Esophagus (tissue), 2 donors: ENCODE results near the gene CAND2. TPM values are rescaled to one million over a fixed set of nuclear protein-coding genes. Genes with fewer than 3 reads are reported as not detected.

Experiments
- H3K27ac ChIP-seq, 2 donors: one replicate each; pipeline ENCODE4 v1.5.1; 2013; ENCODE audit warnings: low read depth in 2 of 2, mild to moderate bottlenecking in 2 of 2, inconsistent platforms in 1 of 2, low read length in 1 of 2, moderate library complexity in 1 of 2
- H3K27me3 ChIP-seq, 2 donors: one replicate each; pipeline ENCODE4 v1.6.1; 2013; ENCODE audit warnings: low read length in 2 of 2, control low read depth in 1 of 2, mild to moderate bottlenecking in 1 of 2; ENCODE audit not compliant: insufficient read depth in 2 of 2, control insufficient read depth in 1 of 2
- H3K36me3 ChIP-seq, 2 donors: one replicate each; pipeline ENCODE4 v1.6.1; 2013; ENCODE audit warnings: low read length in 1 of 2; ENCODE audit not compliant: control insufficient read depth in 2 of 2, insufficient read depth in 2 of 2
- H3K4me1 ChIP-seq, 2 donors: one replicate each; pipeline ENCODE4 v1.6.1; 2013; ENCODE audit warnings: low read length in 1 of 2; ENCODE audit not compliant: control insufficient read depth in 2 of 2, insufficient read depth in 2 of 2
- H3K4me3 ChIP-seq, 2 donors: one replicate each; pipeline ENCODE4 v1.5.1; 2013; ENCODE audit warnings: low read length in 2 of 2, mild to moderate bottlenecking in 2 of 2, low read depth in 1 of 2, moderate library complexity in 1 of 2
- H3K9me3 ChIP-seq, 2 donors: one replicate each; pipeline ENCODE4 v1.6.1; 2013; ENCODE audit warnings: mild to moderate bottlenecking in 2 of 2, low read depth in 1 of 2, low read length in 1 of 2, moderate library complexity in 1 of 2; ENCODE audit not compliant: control insufficient read depth in 2 of 2, insufficient read depth in 1 of 2
- WGBS, 2 donors: extraction: QIAGEN DNeasy Blood & Tissue Kit; methylation state at CpG; one replicate each; pipeline ENCODE4 v1.1.7; 2013; 5-methylcytosine and 5-hydroxymethylcytosine counted together
- polyA plus RNA-seq, 2 donors: library from polyadenylated mRNA; stranded (reverse); fragments of 200-250 nt; gene quantifications; one replicate each; pipeline ENCODE4 v1.2.3, GENCODE V29; 2013
- donor health status: healthy with polysubstance abuse.
- donor health status: Bipolar disorder and iron deficiency.

CAND2 gene
- polyA plus RNA-seq, 2 donors, result 0.84 to 1.2 TPM

DNA sequence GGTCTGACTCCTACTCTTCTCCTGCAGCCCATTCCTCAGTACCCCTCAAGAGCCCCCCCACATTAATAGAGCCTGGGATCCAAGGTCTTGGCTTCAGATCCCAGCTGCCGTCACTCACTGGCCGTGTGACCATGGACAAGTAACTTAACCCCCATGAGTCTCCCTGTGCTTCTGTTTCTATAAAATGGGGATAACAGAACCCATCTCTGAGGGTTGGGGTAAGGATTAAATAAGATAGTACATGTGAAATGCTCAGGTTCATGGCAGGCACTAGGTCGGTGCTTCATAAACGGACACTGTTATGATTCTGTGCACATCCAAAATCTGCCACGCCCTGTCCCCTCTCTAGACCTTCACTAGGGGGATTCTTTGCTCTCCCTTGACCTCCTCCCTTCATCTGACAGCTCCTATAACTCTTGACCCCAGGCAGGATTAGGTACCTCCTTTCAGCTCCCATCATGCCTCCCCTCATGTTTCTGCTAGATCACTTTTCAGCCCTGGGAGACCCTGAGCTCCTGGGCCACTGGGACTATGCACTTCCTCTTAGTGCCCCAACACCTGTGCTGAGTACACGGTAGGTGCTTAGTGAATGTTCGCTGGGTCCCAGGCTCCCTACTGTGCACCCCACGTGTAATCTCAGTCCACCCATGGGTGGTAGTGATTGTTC lies 1.5 kb downstream of the CAND2 start:
- peak overlapping the region in 1 of 2 donors; percentile 18 for H3K27ac ChIP-seq
- no peaks in the 10 kb centered on the region for H3K36me3 ChIP-seq
- H3K27me3 ChIP-seq, result no peaks in the 10 kb centered on the region
- H3K9me3 ChIP-seq, result no peaks in the 10 kb centered on the region
- H3K4me3 ChIP-seq, result no peak overlapping the region
- WGBS, 2 donors, result 56 to 62% methylated on average over 8 of the region's 8 CpGs
- H3K4me1 ChIP-seq, result no peaks in the 10 kb centered on the region

DNA sequence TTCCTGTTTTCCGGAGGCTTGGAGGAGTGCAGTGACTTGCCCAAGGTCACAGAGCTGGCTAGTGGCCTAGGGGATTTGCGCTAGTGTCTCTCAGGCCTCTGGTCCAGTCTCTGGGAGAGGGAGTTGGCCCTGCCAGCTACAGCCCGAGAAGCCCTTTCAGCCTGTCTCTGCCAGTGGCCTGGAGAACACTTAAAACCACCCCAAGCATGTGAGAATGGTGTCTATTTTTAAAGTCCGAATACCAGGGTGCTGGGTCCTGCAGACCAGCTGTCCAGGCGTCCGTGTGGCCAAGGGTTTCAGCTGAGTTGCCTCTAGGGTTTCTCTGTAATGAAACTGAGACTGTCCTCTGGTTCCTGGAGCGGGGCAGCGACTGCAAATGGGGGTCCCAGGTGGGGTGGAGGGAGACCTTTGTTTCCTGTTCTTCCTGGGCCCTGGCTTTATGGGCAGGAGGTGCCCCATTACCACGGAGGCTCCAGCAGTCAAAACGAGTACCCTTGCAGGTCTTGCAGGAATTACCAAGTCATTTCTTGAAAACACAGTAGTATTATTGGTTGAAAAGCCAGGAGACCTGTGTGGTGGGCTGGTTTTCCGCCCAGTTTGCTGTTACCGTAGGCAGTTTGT lies 2.2 kb downstream of the CAND2 start:
- no peaks in the 10 kb centered on the region for H3K27me3 ChIP-seq
- H3K4me1 ChIP-seq, result no peaks in the 10 kb centered on the region
- H3K27ac ChIP-seq, result peak overlapping the region in 1 of 2 donors; percentile 18
- no peaks in the 10 kb centered on the region for H3K36me3 ChIP-seq
- WGBS, 2 donors, result 69 to 72% methylated on average over 12 of the region's 12 CpGs
- no peaks in the 10 kb centered on the region for H3K9me3 ChIP-seq
- no peak overlapping the region for H3K4me3 ChIP-seq

- H3K27me3 ChIP-seq, result no peaks in the 10 kb centered on the region
- H3K4me3 ChIP-seq, result no peak overlapping the region
- WGBS, 2 donors, result 85 to 89% methylated on average over 7 of the region's 7 CpGs
- H3K36me3 ChIP-seq, result no peaks in the 10 kb centered on the region
- no peaks in the 10 kb centered on the region for H3K4me1 ChIP-seq
- no peak overlapping the region for H3K27ac ChIP-seq
- H3K9me3 ChIP-seq, result no peaks in the 10 kb centered on the region
Measured at GRCh38 chr3:12799525-12800440, 3.3 kb downstream of the CAND2 start.

DNA sequence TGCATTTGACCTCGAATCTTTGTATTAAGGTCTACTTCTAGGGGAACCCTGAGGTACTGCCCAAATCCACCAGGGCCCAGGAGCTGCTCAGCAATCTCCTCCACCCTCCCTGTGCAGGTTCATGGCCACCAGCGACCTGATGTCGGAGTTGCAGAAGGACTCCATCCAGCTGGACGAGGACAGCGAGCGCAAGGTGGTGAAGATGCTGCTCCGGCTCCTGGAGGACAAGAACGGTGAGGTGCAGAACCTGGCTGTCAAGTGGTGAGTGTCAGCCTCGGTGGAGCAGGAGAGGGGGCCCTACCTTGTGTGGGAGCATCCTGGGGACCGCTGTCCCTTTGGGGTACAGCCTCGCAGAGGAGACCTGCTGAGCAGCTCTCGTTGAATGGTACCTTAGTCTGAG lies 6.9 kb downstream of the CAND2 start:
- Histone ChIP-seq H3K4me3 (no peak overlapping the region), H3K27ac (no peak overlapping the region), H3K9me3 (no peaks in the 10 kb centered on the region), H3K27me3 (no peaks in the 10 kb centered on the region), H3K4me1 (no peaks in the 10 kb centered on the region), H3K36me3 (no peaks in the 10 kb centered on the region)
- WGBS, 2 donors, result 94 to 96% methylated on average over 12 of the region's 12 CpGs

DNA sequence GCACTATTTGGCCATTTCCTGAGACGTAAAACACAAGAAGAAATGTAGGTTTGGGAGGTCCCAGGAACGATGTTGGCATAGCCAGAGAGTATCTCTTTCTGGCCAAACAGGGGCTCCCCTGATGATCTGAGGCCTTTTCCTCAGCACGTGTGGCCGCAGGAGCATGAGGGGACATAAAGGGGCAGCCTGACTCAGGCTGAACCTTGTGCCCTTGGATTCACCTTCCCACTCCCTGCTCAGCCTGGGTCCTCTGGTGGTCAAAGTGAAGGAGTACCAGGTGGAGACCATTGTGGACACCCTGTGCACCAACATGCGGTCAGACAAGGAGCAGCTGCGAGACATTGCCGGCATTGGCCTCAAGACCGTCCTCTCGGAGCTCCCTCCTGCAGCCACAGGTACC lies 10.6 kb downstream of the CAND2 start:
- 94 to 95% methylated on average over 9 of the region's 9 CpGs for WGBS, 2 donors
- no peak overlapping the region for H3K4me3 ChIP-seq
- H3K27me3 ChIP-seq, result no peaks in the 10 kb centered on the region
- H3K4me1 ChIP-seq, result peaks cover 0 to 10% of the 10 kb centered on the region in 2 donors
- no peaks in the 10 kb centered on the region for H3K9me3 ChIP-seq
- H3K27ac ChIP-seq, result no peak overlapping the region
- H3K36me3 ChIP-seq, result no peaks in the 10 kb centered on the region

DNA sequence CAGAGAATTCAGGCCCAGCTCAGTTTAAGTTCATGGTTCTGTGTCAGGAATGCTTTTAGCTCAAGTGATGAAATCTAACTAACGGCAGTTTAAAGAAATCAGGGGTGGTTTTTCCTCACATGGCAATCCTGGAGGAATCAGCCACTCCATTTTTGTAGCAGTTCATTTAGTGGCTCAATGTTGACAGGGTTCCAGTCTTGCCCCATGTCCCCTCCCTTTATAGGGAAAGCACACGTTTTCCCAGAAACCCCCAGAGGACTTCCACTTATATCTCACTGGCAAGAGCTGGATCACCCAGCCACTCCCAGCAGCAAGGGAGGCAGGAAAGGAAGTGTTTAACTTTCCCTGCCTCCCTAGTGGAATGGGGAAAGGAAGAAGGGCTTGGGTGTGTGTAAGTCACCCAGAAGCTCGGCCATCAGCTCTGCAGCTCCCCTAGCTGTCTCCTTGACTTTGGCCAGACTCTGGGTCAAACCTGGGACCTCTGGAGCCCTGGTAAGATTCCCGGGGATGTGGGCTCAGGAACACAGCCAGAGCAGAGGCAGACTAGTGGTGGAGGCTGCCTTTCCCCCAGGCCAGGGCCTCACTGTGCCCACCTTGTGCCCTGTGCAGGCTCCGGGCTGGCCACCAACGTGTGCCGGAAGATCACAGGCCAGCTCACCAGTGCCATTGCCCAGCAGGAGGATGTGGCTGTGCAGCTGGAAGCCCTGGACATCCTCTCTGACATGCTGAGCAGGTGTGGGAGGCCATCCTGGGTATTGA lies 11.3 kb downstream of the CAND2 start:
- Histone ChIP-seq H3K36me3 (no peaks in the 10 kb centered on the region), H3K27ac (no peak overlapping the region), H3K9me3 (no peaks in the 10 kb centered on the region), H3K27me3 (no peaks in the 10 kb centered on the region), H3K4me1 (peaks cover 0 to 10% of the 10 kb centered on the region in 2 donors), H3K4me3 (no peak overlapping the region)
- WGBS, 2 donors, result 85 to 89% methylated on average over 7 of the region's 7 CpGs

- Histone ChIP-seq H3K9me3 (no peaks in the 10 kb centered on the region), H3K4me3 (no peak overlapping the region)
- WGBS, 2 donors, result 67 to 74% methylated on average over 2 of the region's 2 CpGs
Measured at GRCh38 chr3:12808587-12808986, 12.1 kb downstream of the CAND2 start.

DNA sequence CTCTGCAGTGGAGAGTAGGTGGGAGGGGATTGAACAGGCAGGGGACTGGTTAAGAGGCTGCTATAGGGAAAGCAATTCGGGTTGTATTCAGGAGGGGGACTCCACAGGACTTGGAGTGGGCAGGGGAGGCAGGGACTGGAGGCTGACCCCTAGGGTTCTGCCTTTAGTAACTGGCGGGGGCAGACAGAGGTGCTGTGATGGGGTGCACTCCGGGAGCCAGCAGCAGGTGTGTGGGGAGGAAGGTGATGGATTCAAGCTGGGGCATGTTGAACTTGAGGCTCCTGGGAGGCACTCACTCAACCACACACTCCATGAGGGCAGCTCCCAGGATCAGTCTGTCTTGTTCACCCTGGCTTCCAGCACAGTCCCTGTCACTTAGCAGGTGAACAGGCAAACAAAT lies 12.5 kb downstream of the CAND2 start:
- H3K27ac ChIP-seq, result no peak overlapping the region
- H3K4me1 ChIP-seq, result peaks cover 0 to 10% of the 10 kb centered on the region in 2 donors
- H3K4me3 ChIP-seq, result no peak overlapping the region
- 86 to 90% methylated on average over 3 of the region's 3 CpGs for WGBS, 2 donors
- no peaks in the 10 kb centered on the region for H3K27me3 ChIP-seq
- no peaks in the 10 kb centered on the region for H3K36me3 ChIP-seq
- H3K9me3 ChIP-seq, result no peaks in the 10 kb centered on the region

More at GRCh38 chr3:12808587-12808986, 12.1 kb downstream of the CAND2 start:
- Histone ChIP-seq H3K36me3 (no peaks in the 10 kb centered on the region), H3K4me1 (peaks cover 0 to 10% of the 10 kb centered on the region in 2 donors), H3K27me3 (no peaks in the 10 kb centered on the region), H3K27ac (no peak overlapping the region)

GRCh38 chr3:12809435-12809834 lies 13.0 kb downstream of the CAND2 start:
- no peaks in the 10 kb centered on the region for H3K27me3 ChIP-seq
- H3K36me3 ChIP-seq, result no peaks in the 10 kb centered on the region
- peak overlapping the region in 1 of 2 donors; percentile 63 for H3K4me3 ChIP-seq
- no peaks in the 10 kb centered on the region for H3K9me3 ChIP-seq
- H3K27ac ChIP-seq, result no peak overlapping the region
- WGBS, 2 donors, result 92 to 94% methylated on average over 5 of the region's 5 CpGs
- H3K4me1 ChIP-seq, result peaks cover 0 to 10% of the 10 kb centered on the region in 2 donors
